H1 (cell line): ENCODE results near the gene RAET1L. TPM values are rescaled to one million over a fixed set of nuclear protein-coding genes. Genes with fewer than 3 reads are reported as not detected.

Experiments
- BRCA1 ChIP-seq: IDR thresholded peaks from 2 replicates; pipeline ENCODE4 v1.6.1; 2012; ENCODE audit warnings: low read depth, low read length, improper control_type of control experiment
- CBX5 ChIP-seq: fragments of 300-800, 300-1000 bp; sonication (generic); IDR thresholded peaks from 2 replicates; pipeline ENCODE4 v1.7.1; 2016; ENCODE audit warnings: antibody characterized with exemption, low read length, low read depth
- HDAC2 ChIP-seq, 2 experiments: fragments of 300-600 bp in 1 of 2; sonication (generic) in 1 of 2; IDR thresholded peaks; 2 replicates each; pipeline ENCODE4 v1.6.1; 2011 to 2012; ENCODE audit warnings: low read depth in 2 of 2, low read length in 2 of 2, mild to moderate bottlenecking in 2 of 2, moderate library complexity in 2 of 2, borderline replicate concordance in 1 of 2, inconsistent platforms in 1 of 2
- KDM5A ChIP-seq: fragments of 200-600 bp; IDR thresholded peaks from 2 replicates; pipeline ENCODE4 v1.7.1; 2012; ENCODE audit warnings: mild to moderate bottlenecking, low read length, inconsistent platforms, mixed read lengths
- SIN3A ChIP-seq, 2 experiments: IDR thresholded peaks in 1 of 2; conservative IDR thresholded peaks in 1 of 2; 2 replicates each; pipeline ENCODE4 v1.6.1; 2011 to 2012; ENCODE audit warnings: low read length in 2 of 2, improper control_type of control experiment in 1 of 2, low read depth in 1 of 2, mild to moderate bottlenecking in 1 of 2
- TBP ChIP-seq: IDR thresholded peaks from 2 replicates; pipeline ENCODE4 v1.6.1; 2011; ENCODE audit warnings: low read depth, low read length, improper control_type of control experiment
- polyA plus RNA-seq, 7 experiments: library from polyadenylated mRNA; depleted of rRNA in 3 of 7; stranded (reverse) in 5 of 7; unstranded in 2 of 7; fragments of >200 nt in 5 of 7; fragments of 200-250 nt in 2 of 7; gene quantifications; 1 replicate in 5 of 7; 2 replicates in 1 of 7; 4 replicates in 1 of 7; pipeline versions ENCODE4 v1.2.1 to v1.2.3, GENCODE V29; 2011 to 2013; ENCODE audit warnings: missing spikeins in 2 of 7, mixed read lengths in 2 of 7
- total RNA-seq: library from RNA; stranded (reverse); fragmentation: NEBNext Ultra II Directional; extraction: Animal tissue kit (Norgen Biotek cat#: 25700); gene quantifications from 2 replicates; pipeline ENCODE4 v1.2.1, GENCODE V29; 2021
- TF ChIP-seq, protein P1 (sequence below): fragments of 300-600 bp; sonication (generic); IDR thresholded peaks from 2 replicates; pipeline ENCODE4 v1.7.1; 2012; ENCODE audit warnings: low read length, moderate library complexity, mild to moderate bottlenecking, inconsistent platforms; ENCODE audit not compliant: insufficient replicate concordance

Gene RAET1L
- total and polyA plus RNA-seq, 2 of the 8 experiments (the other 6 are each of a cell fraction or from before 2014, with no cell fraction given), result not detected

DNA sequence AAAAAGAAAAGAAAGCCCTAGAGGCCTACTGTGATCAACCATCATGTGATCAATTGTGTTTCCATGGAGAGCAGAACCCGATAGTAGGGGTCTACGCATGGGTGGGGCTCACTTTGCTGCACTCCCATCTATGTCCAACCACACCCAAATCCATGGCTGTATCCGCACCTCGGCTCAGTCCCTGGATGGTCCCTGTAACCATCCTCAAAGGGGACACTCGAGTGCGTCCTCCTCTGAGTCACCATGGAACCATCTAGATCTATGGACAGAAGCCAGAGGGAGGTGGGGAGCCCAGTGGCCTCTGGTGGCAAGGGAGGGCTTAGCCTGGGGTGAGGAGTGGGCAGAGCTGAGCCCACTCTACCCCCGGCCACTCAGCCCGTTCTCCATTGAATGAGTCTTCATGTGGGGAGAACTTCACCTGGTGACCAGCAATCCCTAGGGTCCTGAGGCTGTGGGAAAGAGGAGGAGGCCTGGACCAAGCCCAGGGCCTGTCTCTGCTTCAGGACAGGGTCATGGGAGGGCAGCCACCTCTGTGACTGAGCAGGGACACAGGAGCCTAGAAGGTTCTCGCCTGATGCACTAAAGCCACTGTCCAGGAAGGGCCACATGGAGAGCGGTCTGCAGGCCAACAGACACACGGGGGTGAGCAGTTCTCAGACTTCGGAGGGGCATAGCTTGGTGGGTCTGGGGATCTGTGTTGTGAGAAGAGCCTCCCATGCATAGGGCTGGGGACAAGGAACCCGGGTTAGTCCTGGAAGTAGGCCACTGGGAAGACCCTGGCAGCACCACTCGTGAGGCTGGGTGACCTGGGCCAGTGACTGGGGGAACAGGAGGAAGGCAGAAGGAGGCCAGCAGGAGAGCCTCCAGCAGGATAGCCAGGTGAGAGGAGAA, 19.3 kb downstream of the RAET1L start (continued):
- TF ChIP-seq, protein P1, sequence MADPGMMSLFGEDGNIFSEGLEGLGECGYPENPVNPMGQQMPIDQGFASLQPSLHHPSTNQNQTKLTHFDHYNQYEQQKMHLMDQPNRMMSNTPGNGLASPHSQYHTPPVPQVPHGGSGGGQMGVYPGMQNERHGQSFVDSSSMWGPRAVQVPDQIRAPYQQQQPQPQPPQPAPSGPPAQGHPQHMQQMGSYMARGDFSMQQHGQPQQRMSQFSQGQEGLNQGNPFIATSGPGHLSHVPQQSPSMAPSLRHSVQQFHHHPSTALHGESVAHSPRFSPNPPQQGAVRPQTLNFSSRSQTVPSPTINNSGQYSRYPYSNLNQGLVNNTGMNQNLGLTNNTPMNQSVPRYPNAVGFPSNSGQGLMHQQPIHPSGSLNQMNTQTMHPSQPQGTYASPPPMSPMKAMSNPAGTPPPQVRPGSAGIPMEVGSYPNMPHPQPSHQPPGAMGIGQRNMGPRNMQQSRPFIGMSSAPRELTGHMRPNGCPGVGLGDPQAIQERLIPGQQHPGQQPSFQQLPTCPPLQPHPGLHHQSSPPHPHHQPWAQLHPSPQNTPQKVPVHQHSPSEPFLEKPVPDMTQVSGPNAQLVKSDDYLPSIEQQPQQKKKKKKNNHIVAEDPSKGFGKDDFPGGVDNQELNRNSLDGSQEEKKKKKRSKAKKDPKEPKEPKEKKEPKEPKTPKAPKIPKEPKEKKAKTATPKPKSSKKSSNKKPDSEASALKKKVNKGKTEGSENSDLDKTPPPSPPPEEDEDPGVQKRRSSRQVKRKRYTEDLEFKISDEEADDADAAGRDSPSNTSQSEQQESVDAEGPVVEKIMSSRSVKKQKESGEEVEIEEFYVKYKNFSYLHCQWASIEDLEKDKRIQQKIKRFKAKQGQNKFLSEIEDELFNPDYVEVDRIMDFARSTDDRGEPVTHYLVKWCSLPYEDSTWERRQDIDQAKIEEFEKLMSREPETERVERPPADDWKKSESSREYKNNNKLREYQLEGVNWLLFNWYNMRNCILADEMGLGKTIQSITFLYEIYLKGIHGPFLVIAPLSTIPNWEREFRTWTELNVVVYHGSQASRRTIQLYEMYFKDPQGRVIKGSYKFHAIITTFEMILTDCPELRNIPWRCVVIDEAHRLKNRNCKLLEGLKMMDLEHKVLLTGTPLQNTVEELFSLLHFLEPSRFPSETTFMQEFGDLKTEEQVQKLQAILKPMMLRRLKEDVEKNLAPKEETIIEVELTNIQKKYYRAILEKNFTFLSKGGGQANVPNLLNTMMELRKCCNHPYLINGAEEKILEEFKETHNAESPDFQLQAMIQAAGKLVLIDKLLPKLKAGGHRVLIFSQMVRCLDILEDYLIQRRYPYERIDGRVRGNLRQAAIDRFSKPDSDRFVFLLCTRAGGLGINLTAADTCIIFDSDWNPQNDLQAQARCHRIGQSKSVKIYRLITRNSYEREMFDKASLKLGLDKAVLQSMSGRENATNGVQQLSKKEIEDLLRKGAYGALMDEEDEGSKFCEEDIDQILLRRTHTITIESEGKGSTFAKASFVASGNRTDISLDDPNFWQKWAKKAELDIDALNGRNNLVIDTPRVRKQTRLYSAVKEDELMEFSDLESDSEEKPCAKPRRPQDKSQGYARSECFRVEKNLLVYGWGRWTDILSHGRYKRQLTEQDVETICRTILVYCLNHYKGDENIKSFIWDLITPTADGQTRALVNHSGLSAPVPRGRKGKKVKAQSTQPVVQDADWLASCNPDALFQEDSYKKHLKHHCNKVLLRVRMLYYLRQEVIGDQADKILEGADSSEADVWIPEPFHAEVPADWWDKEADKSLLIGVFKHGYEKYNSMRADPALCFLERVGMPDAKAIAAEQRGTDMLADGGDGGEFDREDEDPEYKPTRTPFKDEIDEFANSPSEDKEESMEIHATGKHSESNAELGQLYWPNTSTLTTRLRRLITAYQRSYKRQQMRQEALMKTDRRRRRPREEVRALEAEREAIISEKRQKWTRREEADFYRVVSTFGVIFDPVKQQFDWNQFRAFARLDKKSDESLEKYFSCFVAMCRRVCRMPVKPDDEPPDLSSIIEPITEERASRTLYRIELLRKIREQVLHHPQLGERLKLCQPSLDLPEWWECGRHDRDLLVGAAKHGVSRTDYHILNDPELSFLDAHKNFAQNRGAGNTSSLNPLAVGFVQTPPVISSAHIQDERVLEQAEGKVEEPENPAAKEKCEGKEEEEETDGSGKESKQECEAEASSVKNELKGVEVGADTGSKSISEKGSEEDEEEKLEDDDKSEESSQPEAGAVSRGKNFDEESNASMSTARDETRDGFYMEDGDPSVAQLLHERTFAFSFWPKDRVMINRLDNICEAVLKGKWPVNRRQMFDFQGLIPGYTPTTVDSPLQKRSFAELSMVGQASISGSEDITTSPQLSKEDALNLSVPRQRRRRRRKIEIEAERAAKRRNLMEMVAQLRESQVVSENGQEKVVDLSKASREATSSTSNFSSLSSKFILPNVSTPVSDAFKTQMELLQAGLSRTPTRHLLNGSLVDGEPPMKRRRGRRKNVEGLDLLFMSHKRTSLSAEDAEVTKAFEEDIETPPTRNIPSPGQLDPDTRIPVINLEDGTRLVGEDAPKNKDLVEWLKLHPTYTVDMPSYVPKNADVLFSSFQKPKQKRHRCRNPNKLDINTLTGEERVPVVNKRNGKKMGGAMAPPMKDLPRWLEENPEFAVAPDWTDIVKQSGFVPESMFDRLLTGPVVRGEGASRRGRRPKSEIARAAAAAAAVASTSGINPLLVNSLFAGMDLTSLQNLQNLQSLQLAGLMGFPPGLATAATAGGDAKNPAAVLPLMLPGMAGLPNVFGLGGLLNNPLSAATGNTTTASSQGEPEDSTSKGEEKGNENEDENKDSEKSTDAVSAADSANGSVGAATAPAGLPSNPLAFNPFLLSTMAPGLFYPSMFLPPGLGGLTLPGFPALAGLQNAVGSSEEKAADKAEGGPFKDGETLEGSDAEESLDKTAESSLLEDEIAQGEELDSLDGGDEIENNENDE, result no peak
- TF ChIP-seq HDAC2 (IDR thresholded peaks at IDR 0.05; ENCODE audit: borderline replicate concordance in 1 of 2, low read depth in 2 of 2, low read length in 2 of 2), result no peak
- no peak for TF ChIP-seq BRCA1
- no peak for TF ChIP-seq TBP
- TF ChIP-seq SIN3A (conservative IDR thresholded peaks at IDR 0.05 in 1 of 2, IDR thresholded peaks at IDR 0.05 in 1 of 2; ENCODE audit: low read depth in 1 of 2, low read length in 2 of 2), result no peak
- no peak for TF ChIP-seq KDM5A
- TF ChIP-seq CBX5, result no peak
